ENCODE data around the gene ATP1A4. TPM values are rescaled to one million over a fixed set of nuclear protein-coding genes. Genes with fewer than 3 reads are reported as not detected.
A peak's percentile ranks its signal among the peaks of the same experiment; 100 is the strongest.

Gene ATP1A4
- 1 to 10 TPM; 2.8 to 5.2 TPM for total RNA-seq

DNA sequence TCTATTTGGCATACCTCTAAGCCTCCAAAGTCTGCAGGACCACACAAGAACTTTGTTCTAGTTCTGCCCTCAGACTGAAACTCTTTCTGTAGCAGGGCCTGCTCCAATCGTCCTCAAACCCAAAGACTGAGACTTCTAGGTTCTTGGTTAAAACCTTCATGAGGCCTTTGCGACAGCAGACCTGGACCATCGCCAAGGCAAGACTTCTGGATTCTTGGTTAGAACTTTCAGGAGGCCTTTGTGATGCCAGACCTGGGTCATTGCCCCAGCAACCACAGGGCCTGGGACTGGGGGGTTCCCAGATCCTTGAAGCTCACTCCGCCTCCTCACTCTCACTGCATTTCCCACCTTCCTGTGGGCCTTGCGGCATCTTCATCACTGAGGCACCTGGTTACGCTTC is at the start of gene ATP1A4:
Gene ATP1A4, plus strand, starts transcription at position 301 of the 400 bp plus-strand sequence. CDS start 438 bp downstream, outside the sequence.
- intact Hi-C loops (cut with DNase I) = no loop called here
- no peak for TF ChIP-seq POLR2A (IDR thresholded peaks at IDR 0.05)
- TF ChIP-seq, protein P1, sequence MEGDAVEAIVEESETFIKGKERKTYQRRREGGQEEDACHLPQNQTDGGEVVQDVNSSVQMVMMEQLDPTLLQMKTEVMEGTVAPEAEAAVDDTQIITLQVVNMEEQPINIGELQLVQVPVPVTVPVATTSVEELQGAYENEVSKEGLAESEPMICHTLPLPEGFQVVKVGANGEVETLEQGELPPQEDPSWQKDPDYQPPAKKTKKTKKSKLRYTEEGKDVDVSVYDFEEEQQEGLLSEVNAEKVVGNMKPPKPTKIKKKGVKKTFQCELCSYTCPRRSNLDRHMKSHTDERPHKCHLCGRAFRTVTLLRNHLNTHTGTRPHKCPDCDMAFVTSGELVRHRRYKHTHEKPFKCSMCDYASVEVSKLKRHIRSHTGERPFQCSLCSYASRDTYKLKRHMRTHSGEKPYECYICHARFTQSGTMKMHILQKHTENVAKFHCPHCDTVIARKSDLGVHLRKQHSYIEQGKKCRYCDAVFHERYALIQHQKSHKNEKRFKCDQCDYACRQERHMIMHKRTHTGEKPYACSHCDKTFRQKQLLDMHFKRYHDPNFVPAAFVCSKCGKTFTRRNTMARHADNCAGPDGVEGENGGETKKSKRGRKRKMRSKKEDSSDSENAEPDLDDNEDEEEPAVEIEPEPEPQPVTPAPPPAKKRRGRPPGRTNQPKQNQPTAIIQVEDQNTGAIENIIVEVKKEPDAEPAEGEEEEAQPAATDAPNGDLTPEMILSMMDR (IDR thresholded peaks at IDR 0.05) = no peak
- no peak for TF ChIP-seq POLR2AphosphoS5 (IDR thresholded peaks at IDR 0.05)

DNA sequence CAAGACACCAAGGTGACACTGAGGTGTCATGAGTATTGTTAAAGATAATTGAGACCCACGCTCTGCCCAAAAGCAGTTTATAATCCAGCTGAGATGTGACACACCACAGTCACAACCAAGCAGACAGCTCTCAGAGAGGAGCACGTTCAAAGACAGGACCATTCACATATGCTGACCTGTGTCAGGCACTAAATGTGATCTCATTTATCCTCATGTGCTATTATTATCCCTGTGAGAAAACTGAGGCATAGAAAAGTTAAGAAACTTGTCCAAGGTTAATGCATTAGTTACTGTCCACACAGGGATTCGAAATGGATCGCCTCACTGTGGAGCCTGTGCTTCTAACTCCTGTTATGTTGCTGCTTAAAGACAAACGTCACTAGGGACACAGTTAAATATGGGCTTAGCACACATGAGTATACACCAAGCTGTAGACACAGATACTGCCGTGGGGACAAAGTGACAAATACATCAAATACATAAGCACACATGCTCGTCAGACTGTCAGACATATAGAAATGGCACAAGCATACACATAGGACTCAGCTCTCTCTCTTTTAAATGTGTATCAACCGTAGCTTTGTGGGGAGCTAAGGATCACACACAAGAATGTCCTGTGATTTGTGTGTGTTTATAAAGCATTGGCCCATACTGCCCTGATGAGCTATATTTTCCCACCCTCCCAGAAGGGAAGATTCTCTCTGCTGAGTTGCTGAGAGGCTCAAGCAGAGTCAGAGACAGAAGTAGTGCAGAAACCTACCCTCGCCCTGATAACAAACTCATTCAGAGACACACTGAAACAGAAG is 49.5 kb upstream of the ATP1A4 start:
- peak overlapping the region; percentile 67 to 87 for H3K27ac ChIP-seq
- DNase-seq (ENCODE audit: low spot score) = no peak
- WGBS = 63% methylated on average over 9 of the region's 9 CpGs
- no peak overlapping the region for H3K4me3 ChIP-seq
- no peaks in the 10 kb centered on the region for H3K9me3 ChIP-seq
- H3K27me3 ChIP-seq (replicated peaks; ENCODE audit: insufficient read depth) = no peaks in the 10 kb centered on the region
- intact Hi-C loops (cut with DNase I) = loop anchor here (2.0 to 5.0 kb wide), 4 partner anchors 91 to 275 kb away; no protein-coding TSS in a partner anchor
- TF ChIP-seq POLR2A (IDR thresholded peaks at IDR 0.05) (no peak), POLR2AphosphoS5 (IDR thresholded peaks at IDR 0.05) (no peak)
- H3K36me3 ChIP-seq = no peaks in the 10 kb centered on the region
- peaks cover 12% of the 10 kb centered on the region for H3K4me1 ChIP-seq (replicated peaks)

More for the DNA sequence above, at the start of gene ATP1A4:
- 93% methylated on average over 6 of the region's 6 CpGs for WGBS
- Histone ChIP-seq H3K4me3 (no peak within 1 kb of the TSS), H3K4me1 (replicated peaks) (no peaks in the 10 kb centered on the region), H3K9me3 (no peaks in the 10 kb centered on the region), H3K27me3 (replicated peaks; ENCODE audit: insufficient read depth) (no peaks in the 10 kb centered on the region), H3K36me3 (no peaks in the 10 kb centered on the region), H3K27ac (no peak within 1 kb of the TSS)
- no peak for DNase-seq (ENCODE audit: low spot score)

DNA sequence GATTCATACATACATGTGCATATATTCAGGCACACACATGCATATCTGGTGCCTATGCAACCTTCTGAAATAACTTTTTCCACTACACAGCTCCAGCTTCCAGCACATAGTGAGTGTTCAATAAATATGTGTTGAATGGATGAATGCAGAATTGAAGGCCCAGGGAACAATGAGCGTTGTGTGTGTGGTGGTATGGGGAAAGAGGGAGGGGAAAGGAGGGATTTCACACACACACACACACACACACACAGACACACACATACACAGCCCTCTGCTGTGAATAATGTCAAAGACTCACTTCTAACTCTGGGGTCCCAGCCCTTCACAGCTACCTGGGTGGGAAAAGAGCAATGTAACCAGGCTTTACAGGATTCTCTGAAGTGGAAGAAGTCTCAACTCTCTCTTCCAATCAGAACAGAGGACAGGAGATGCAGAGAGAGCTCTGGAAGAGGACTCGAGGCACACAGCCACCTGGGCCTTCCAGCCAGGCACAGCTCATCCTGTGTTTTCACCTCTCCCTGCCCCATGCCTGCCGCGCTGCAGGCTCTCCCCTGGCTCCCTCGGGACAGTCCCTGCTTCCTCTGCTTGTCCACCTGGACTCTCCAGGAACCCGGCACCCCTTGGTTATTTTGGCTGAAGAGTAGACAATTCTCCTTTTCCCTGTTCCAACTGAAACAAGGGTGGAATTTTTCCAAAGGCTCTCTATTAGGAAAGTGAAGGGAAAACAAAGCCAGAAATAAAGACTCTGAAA is 47.6 kb upstream of the ATP1A4 start:
- WGBS = 31% methylated on average over 6 of the region's 6 CpGs
- no peaks in the 10 kb centered on the region for H3K27me3 ChIP-seq (replicated peaks; ENCODE audit: insufficient read depth)
- peaks cover 8% of the 10 kb centered on the region for H3K4me1 ChIP-seq (replicated peaks)
- H3K27ac ChIP-seq = no peak overlapping the region
- H3K36me3 ChIP-seq = no peaks in the 10 kb centered on the region
- intact Hi-C loops (cut with DNase I) = loop anchor here (2.0 to 5.0 kb wide), 4 partner anchors 89 to 273 kb away; no protein-coding TSS in a partner anchor
- no peak for DNase-seq (ENCODE audit: low spot score)
- H3K9me3 ChIP-seq = no peaks in the 10 kb centered on the region
- H3K4me3 ChIP-seq = no peak overlapping the region
- TF ChIP-seq, protein P1 (IDR thresholded peaks at IDR 0.05) = no peak
- TF ChIP-seq POLR2A (IDR thresholded peaks at IDR 0.05) (no peak), POLR2AphosphoS5 (IDR thresholded peaks at IDR 0.05) (no peak)

DNA sequence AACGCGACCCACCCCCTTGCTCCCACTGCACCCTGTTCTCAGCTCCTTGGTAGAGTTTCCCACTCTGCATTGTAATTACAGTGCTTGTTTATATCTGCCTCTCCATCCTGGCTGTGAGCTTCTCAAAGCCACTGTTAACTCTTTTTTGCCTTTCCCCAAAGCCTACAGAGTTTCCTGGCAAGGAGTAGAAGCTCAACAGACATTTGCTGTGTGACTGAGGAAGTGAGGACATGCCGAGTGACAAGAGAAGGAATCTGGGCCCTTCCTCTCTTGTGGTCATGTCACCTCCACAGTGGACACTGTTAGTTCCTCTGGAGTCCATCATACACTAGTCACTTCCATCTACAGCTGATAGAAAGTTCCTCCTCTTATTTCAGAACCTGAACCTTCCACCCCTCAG is 46.9 kb upstream of the ATP1A4 start:
- Histone ChIP-seq H3K27ac (no peak overlapping the region), H3K27me3 (replicated peaks; ENCODE audit: insufficient read depth) (no peaks in the 10 kb centered on the region), H3K4me3 (no peak overlapping the region), H3K9me3 (no peaks in the 10 kb centered on the region), H3K36me3 (no peaks in the 10 kb centered on the region), H3K4me1 (replicated peaks) (peaks cover 8% of the 10 kb centered on the region)
- intact Hi-C loops (cut with DNase I) = loop anchor here (5.0 kb wide), 3 partner anchors 148 to 273 kb away; no protein-coding TSS in a partner anchor
- no peak for TF ChIP-seq POLR2AphosphoS5 (IDR thresholded peaks at IDR 0.05)
- no peak for TF ChIP-seq POLR2A (IDR thresholded peaks at IDR 0.05)
- TF ChIP-seq, protein P1 (IDR thresholded peaks at IDR 0.05) = no peak
- DNase-seq (ENCODE audit: low spot score) = no peak
- WGBS = 58% methylated on average over 3 of the region's 3 CpGs

DNA sequence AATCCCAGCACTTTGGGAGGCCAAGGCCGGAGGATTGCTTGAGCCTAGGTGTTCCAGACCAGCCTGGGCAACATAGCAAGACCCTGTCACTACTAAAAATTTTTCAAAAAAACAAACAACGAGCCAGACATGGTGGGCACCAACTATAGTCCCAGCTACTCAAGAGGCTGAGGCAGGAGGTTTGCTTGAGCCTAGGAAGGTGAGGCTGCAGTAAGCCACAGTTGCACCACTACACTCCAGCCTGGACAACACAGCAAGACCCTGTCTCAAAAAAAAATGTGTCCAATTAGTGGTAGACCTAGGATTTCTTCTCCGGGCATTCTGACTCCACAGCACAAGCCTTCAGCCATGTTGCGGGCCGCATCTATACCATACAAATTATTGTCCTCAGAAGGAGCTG is 46.2 kb upstream of the ATP1A4 start:
- Histone ChIP-seq H3K36me3 (no peaks in the 10 kb centered on the region), H3K4me3 (no peak overlapping the region), H3K9me3 (no peaks in the 10 kb centered on the region), H3K4me1 (replicated peaks) (peaks cover 8% of the 10 kb centered on the region), H3K27me3 (replicated peaks; ENCODE audit: insufficient read depth) (no peaks in the 10 kb centered on the region), H3K27ac (no peak overlapping the region)
- intact Hi-C loops (cut with DNase I) = no loop called here
- 95% methylated on average over 5 of the region's 5 CpGs for WGBS
- no peak for TF ChIP-seq POLR2AphosphoS5 (IDR thresholded peaks at IDR 0.05)
- TF ChIP-seq, protein P1 (IDR thresholded peaks at IDR 0.05) = no peak
- no peak for TF ChIP-seq POLR2A (IDR thresholded peaks at IDR 0.05)
- DNase-seq (ENCODE audit: low spot score) = no peak

Measured in prostate gland (tissue), 2 donors.